Activated B cell treated with CpG ODN at 0.5 μM for 24 hours (primary cell): ENCODE data around the gene ZFHX3. TPM values are rescaled to one million over a fixed set of nuclear protein-coding genes. Genes with fewer than 3 reads are reported as not detected.

Experiments
- ATAC-seq: fragments of 200-7000 bp; cut with Tn5 transposase; one replicate; pipeline ENCODE4 v1.10.0; 2021; ENCODE audit warnings: low read depth, mild to moderate bottlenecking, moderate library complexity
- CTCF ChIA-PET: fragments of 350-600 bp; sonication (Branson Sonifier 250); formaldehyde crosslinking; loops from one replicate; lab custom pipeline; 2021; ENCODE audit warnings: antibody characterized with exemption; lab: Charles Lee
- POLR2A ChIA-PET: fragments of 350-600 bp; sonication (Branson Sonifier 250); formaldehyde crosslinking; loops from one replicate; lab custom pipeline; 2021; ENCODE audit warnings: antibody characterized with exemption; lab: Charles Lee
- DNase-seq: peaks from one replicate; pipeline ENCODE4 v3.0.0; 2022
- H3K27ac Mint-ChIP-seq: one replicate; pipeline ENCODE4 v1.8.0; 2020; ENCODE audit warnings: mixed read lengths
- H3K27me3 Mint-ChIP-seq: one replicate; pipeline ENCODE4 v1.8.0; 2021; ENCODE audit warnings: mixed read lengths
- H3K36me3 Mint-ChIP-seq: one replicate; pipeline ENCODE4 v1.8.0; 2021; ENCODE audit warnings: low read depth, mixed read lengths
- H3K4me1 Mint-ChIP-seq: one replicate; pipeline ENCODE4 v1.8.0; 2021; ENCODE audit warnings: mixed read lengths
- H3K4me3 Mint-ChIP-seq: one replicate; pipeline ENCODE4 v1.8.0; 2020; ENCODE audit warnings: mild to moderate bottlenecking, mixed read lengths
- H3K9me3 Mint-ChIP-seq: one replicate; pipeline ENCODE4 v1.8.0; 2020; ENCODE audit warnings: mixed read lengths
- CTCF ChIP-seq: fragments of 200-600 bp; IDR thresholded peaks from one replicate; pipeline ENCODE4 v1.8.0; 2022; ENCODE audit warnings: antibody characterized with exemption, mild to moderate bottlenecking
- intact Hi-C: fragments of 100-400 bp; cut with micrococcal nuclease; formaldehyde crosslinking; loops from one replicate; pipeline ENCODE4 v1.15.1; 2024
- total RNA-seq: library from RNA; stranded (reverse); gene quantifications from 2 replicates; pipeline ENCODE4 v1.2.3, GENCODE V29; 2022

ZFHX3 gene
- total RNA-seq, 1 donor from 2014 or later, result 9.2 TPM

- ChIA-PET POLR2A (no interaction called here), CTCF (no interaction called here)
- H3K36me3 Mint-ChIP-seq, result no peaks in the 10 kb centered on the region
- no peak overlapping the region for H3K4me3 Mint-ChIP-seq
- no peak for ATAC-seq
- peaks cover 3% of the 10 kb centered on the region for H3K27me3 Mint-ChIP-seq
- H3K4me1 Mint-ChIP-seq, result peaks cover 3% of the 10 kb centered on the region
- no peak for DNase-seq
- TF ChIP-seq CTCF, result no peak
- intact Hi-C loops, result loop anchor here (10.0 kb wide), 1 partner anchor 434 kb away; no protein-coding TSS in a partner anchor
- H3K9me3 Mint-ChIP-seq, result no peaks in the 10 kb centered on the region
- no peak overlapping the region for H3K27ac Mint-ChIP-seq
These were observed 209.0 kb downstream of the ZFHX3 start for GRCh38 chr16:72838951-72839350.

GRCh38 chr16:72838586-72838910, 209.4 kb downstream of the ZFHX3 start:
- DNase-seq (no peak), ATAC-seq (no peak)
- ChIA-PET CTCF (no interaction called here), POLR2A (no interaction called here)
- H3K27ac Mint-ChIP-seq, result no peak overlapping the region
- H3K9me3 Mint-ChIP-seq, result no peaks in the 10 kb centered on the region
- no peak for TF ChIP-seq CTCF
- intact Hi-C loops, result loop anchor here (10.0 kb wide), 1 partner anchor 434 kb away; no protein-coding TSS in a partner anchor
- no peak overlapping the region for H3K4me3 Mint-ChIP-seq
- H3K27me3 Mint-ChIP-seq, result no peaks in the 10 kb centered on the region
- H3K4me1 Mint-ChIP-seq, result peaks cover 3% of the 10 kb centered on the region
- H3K36me3 Mint-ChIP-seq, result no peaks in the 10 kb centered on the region

GRCh38 chr16:72837846-72838585, 209.9 kb downstream of the ZFHX3 start:
- Mint-ChIP-seq H3K4me3 (no peak overlapping the region), H3K9me3 (no peaks in the 10 kb centered on the region), H3K4me1 (peaks cover 3% of the 10 kb centered on the region), H3K27ac (no peak overlapping the region), H3K27me3 (no peaks in the 10 kb centered on the region), H3K36me3 (no peaks in the 10 kb centered on the region)
- no peak for TF ChIP-seq CTCF
- ATAC-seq (no peak), DNase-seq (no peak)
- intact Hi-C loops, result loop anchor here (10.0 kb wide), 1 partner anchor 433 kb away; no protein-coding TSS in a partner anchor
- ChIA-PET CTCF (no interaction called here), POLR2A (no interaction called here)

GRCh38 chr16:72836985-72837384, 210.9 kb downstream of the ZFHX3 start:
- peaks cover 3% of the 10 kb centered on the region for H3K4me1 Mint-ChIP-seq
- intact Hi-C loops, result loop anchor here (10.0 kb wide), 1 partner anchor 432 kb away; no protein-coding TSS in a partner anchor
- H3K27ac Mint-ChIP-seq, result no peak overlapping the region
- H3K27me3 Mint-ChIP-seq, result no peaks in the 10 kb centered on the region
- ATAC-seq, result no peak
- no peaks in the 10 kb centered on the region for H3K36me3 Mint-ChIP-seq
- no peaks in the 10 kb centered on the region for H3K9me3 Mint-ChIP-seq
- TF ChIP-seq CTCF, result no peak
- CTCF ChIA-PET, result interaction anchor here (0.7 kb wide), 1 partner anchor 378 kb away, joined by 3 read pairs; no protein-coding TSS in a partner anchor
- POLR2A ChIA-PET, result interaction anchor here (0.7 kb wide), 1 partner anchor 380 kb away, joined by 10 read pairs; no protein-coding TSS in a partner anchor
- no peak for DNase-seq
- H3K4me3 Mint-ChIP-seq, result no peak overlapping the region

GRCh38 chr16:72836181-72836580, 211.7 kb downstream of the ZFHX3 start:
- DNase-seq (no peak), ATAC-seq (no peak)
- CTCF ChIA-PET, result no interaction called here
- H3K27ac Mint-ChIP-seq, result no peak overlapping the region
- H3K36me3 Mint-ChIP-seq, result no peaks in the 10 kb centered on the region
- H3K4me1 Mint-ChIP-seq, result peaks cover 3% of the 10 kb centered on the region
- no peak overlapping the region for H3K4me3 Mint-ChIP-seq
- no peaks in the 10 kb centered on the region for H3K27me3 Mint-ChIP-seq
- no peak for TF ChIP-seq CTCF
- H3K9me3 Mint-ChIP-seq, result no peaks in the 10 kb centered on the region
- POLR2A ChIA-PET, result no interaction called here
- intact Hi-C loops, result loop anchor here (10.0 kb wide), 1 partner anchor 431 kb away; no protein-coding TSS in a partner anchor
